RWPE2 (cell line): ENCODE results near the gene C2orf80.

ENCODE experiments used
- ATAC-seq: fragments of 200-7000 bp; cut with Tn5 transposase; 3 replicates; pipeline ENCODE4 v1.9.1; 2021; ENCODE audit warnings: low read depth
- DNase-seq: peaks from one replicate; pipeline ENCODE4 v3.0.0-alpha.2; 2020; ENCODE audit warnings: low spot score
- H3K27ac ChIP-seq: fragments of 450-650 bp; 2 replicates; pipeline ENCODE4 v1.5.1; 2017; ENCODE audit warnings: mild to moderate bottlenecking; ENCODE audit not compliant: poor library complexity, severe bottlenecking
- H3K27me3 ChIP-seq: fragments of 250-450 bp; sonication (Bioruptor Pico); 2 replicates; pipeline ENCODE4 v1.5.1; 2021; ENCODE audit warnings: mild to moderate bottlenecking, moderate library complexity; ENCODE audit not compliant: insufficient read depth, poor library complexity, severe bottlenecking
- H3K36me3 ChIP-seq: fragments of 250-450 bp; sonication (Bioruptor Pico); 2 replicates; pipeline ENCODE4 v1.5.1; 2020; ENCODE audit warnings: low read depth, mild to moderate bottlenecking, moderate library complexity
- H3K4me1 ChIP-seq: fragments of 250-450 bp; sonication (Bioruptor Pico); 2 replicates; pipeline ENCODE4 v1.5.1; 2021; ENCODE audit warnings: mild to moderate bottlenecking, moderate library complexity; ENCODE audit not compliant: insufficient read depth, poor library complexity, severe bottlenecking
- H3K4me3 ChIP-seq: fragments of 250-450 bp; sonication (Bioruptor Pico); 2 replicates; pipeline ENCODE4 v1.5.1; 2021; ENCODE audit warnings: mild to moderate bottlenecking, moderate library complexity; ENCODE audit not compliant: severe bottlenecking
- H3K9me3 ChIP-seq: fragments of 250-450 bp; sonication (Bioruptor Pico); 2 replicates; pipeline ENCODE4 v1.5.1; 2021; ENCODE audit warnings: mild to moderate bottlenecking, moderate library complexity; ENCODE audit not compliant: severe bottlenecking
- CTCF ChIP-seq: fragments of 450-650 bp; IDR thresholded peaks from one replicate; pipeline ENCODE4 v1.5.1; 2017; ENCODE audit warnings: mild to moderate bottlenecking, moderate library complexity; ENCODE audit not compliant: poor library complexity, severe bottlenecking

C2orf80 gene

GRCh38 chr2:208150094-208150493 lies 39.7 kb downstream of the C2orf80 start:
- no peak overlapping the region for H3K27ac ChIP-seq
- H3K4me3 ChIP-seq = no peak overlapping the region
- no peaks in the 10 kb centered on the region for H3K9me3 ChIP-seq
- no peaks in the 10 kb centered on the region for H3K36me3 ChIP-seq
- ATAC-seq (no peak), DNase-seq (no peak)
- H3K4me1 ChIP-seq = no peaks in the 10 kb centered on the region
- no peaks in the 10 kb centered on the region for H3K27me3 ChIP-seq
- no peak for TF ChIP-seq CTCF

- Histone ChIP-seq H3K9me3 (no peaks in the 10 kb centered on the region), H3K27me3 (no peaks in the 10 kb centered on the region), H3K4me1 (no peaks in the 10 kb centered on the region), H3K4me3 (no peak overlapping the region), H3K36me3 (no peaks in the 10 kb centered on the region), H3K27ac (no peak overlapping the region)
- TF ChIP-seq CTCF = peak; percentile 42
- ATAC-seq (no peak), DNase-seq (no peak)
Measured at GRCh38 chr2:208148803-208149202, 41.0 kb downstream of the C2orf80 start.

- H3K4me1 ChIP-seq = no peaks in the 10 kb centered on the region
- H3K9me3 ChIP-seq = no peaks in the 10 kb centered on the region
- no peak for TF ChIP-seq CTCF
- DNase-seq (no peak), ATAC-seq (no peak)
- H3K4me3 ChIP-seq = no peak overlapping the region
- no peak overlapping the region for H3K27ac ChIP-seq
- no peaks in the 10 kb centered on the region for H3K27me3 ChIP-seq
- H3K36me3 ChIP-seq = no peaks in the 10 kb centered on the region
Measured at GRCh38 chr2:208147759-208148158, 42.1 kb downstream of the C2orf80 start.

GRCh38 chr2:208147008-208147407 lies 42.8 kb downstream of the C2orf80 start:
- TF ChIP-seq CTCF = no peak
- no peak for ATAC-seq
- Histone ChIP-seq H3K27me3 (no peaks in the 10 kb centered on the region), H3K4me1 (peaks cover 3% of the 10 kb centered on the region), H3K27ac (no peak overlapping the region), H3K9me3 (no peaks in the 10 kb centered on the region), H3K4me3 (no peak overlapping the region), H3K36me3 (no peaks in the 10 kb centered on the region)
- DNase-seq = no peak

- TF ChIP-seq CTCF = no peak
- Histone ChIP-seq H3K4me1 (peaks cover 3% of the 10 kb centered on the region), H3K4me3 (no peak within 1 kb of the TSS), H3K9me3 (no peaks in the 10 kb centered on the region), H3K27me3 (no peaks in the 10 kb centered on the region), H3K27ac (no peak within 1 kb of the TSS), H3K36me3 (no peaks in the 10 kb centered on the region)
- ATAC-seq = no peak
- DNase-seq = no peak
Measured at GRCh38 chr2:208146006-208146405, 43.8 kb downstream of the C2orf80 start, which contains the start of gene CRYGB. Gene CRYGB (minus strand): TSS chr2:208146158. CDS start chr2:208146120, 38 bp downstream.
